ENCODE results near the gene GRAMD1C.
"Not testable (repeated sequence)": the region's sequence is repeated elsewhere in the genome, so short reads cannot be mapped to it uniquely, and the experiment has no call there.

GRAMD1C gene

DNA sequence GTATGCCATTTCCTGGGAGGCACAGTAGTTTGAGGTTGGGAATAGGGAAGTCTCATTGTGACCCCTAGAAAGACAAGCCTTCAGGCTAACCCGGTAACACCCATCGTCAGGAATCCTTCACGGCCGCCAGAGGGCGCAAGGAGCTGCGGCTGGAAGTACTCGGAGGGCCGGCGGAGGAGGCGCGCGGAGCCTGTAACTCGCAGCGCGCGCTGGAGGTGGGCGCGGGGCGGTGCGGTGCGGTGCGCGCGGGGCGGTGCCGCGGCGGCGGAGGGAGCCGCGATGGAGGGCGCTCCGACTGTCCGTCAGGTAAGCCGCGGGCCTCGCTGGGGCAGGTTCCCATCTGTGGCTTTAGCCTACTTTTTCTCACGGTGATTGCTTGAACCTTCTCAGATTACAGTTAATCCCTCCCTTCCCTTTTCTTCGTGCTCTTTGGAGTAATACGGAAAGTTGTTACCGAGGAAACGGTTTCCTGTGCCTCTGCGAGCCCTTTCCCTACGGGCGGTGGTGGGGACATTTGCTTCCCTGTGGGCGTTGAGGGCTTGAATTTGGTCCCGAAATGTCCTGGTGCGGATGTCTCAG is at the start of gene GRAMD1C:
GRAMD1C (plus strand) TSS at position 158 of the 579 bp plus-strand sequence; CDS start at position 280, 122 bp downstream.
- peak; percentile 91 for DNase-seq (ENCODE audit: low spot score)

- DNase-seq (ENCODE audit: low spot score): no peak
Measured at GRCh38 chr3:113791381-113791780, 47.2 kb upstream of the GRAMD1C start.

DNA sequence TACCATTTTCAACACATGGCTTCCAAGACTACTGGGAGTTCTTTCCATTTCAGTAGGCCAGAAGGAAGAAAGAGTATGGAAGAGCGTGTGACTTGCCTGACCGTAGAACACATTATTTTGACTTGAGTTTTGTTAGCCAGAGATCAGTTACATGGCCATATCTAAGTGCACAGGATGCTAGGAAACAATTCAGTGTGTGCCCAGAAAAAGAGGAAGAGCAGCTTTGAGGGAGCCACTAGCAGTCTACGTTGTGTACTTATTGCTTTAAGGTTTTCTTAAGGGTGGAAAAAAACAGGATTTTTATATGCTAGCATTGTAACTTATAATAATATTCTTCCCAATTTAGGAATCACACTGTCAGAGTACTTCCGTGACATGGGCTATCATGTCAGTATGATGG is 44.1 kb upstream of the GRAMD1C start:
- DNase-seq (ENCODE audit: low spot score): no peak

- DNase-seq (ENCODE audit: low spot score): no peak
Measured at GRCh38 chr3:113795693-113796092, 42.9 kb upstream of the GRAMD1C start.

- no peak for DNase-seq (ENCODE audit: low spot score)
Measured at GRCh38 chr3:113802795-113803455, 35.7 kb upstream of the GRAMD1C start.

GRCh38 chr3:113804661-113805060 is 33.9 kb upstream of the GRAMD1C start:
- DNase-seq (ENCODE audit: low spot score): no peak

- DNase-seq (ENCODE audit: low spot score): no peak
Measured at GRCh38 chr3:113805249-113805648, 33.3 kb upstream of the GRAMD1C start.

- DNase-seq (ENCODE audit: low spot score): peak; percentile 13
Measured at GRCh38 chr3:113812854-113813253, 25.7 kb upstream of the GRAMD1C start.

GRCh38 chr3:113819866-113820265 is 18.7 kb upstream of the GRAMD1C start:
- no peak for DNase-seq (ENCODE audit: low spot score)

GRCh38 chr3:113825090-113825489 is 13.5 kb upstream of the GRAMD1C start:
- DNase-seq (ENCODE audit: low spot score): peak; percentile 32

DNA sequence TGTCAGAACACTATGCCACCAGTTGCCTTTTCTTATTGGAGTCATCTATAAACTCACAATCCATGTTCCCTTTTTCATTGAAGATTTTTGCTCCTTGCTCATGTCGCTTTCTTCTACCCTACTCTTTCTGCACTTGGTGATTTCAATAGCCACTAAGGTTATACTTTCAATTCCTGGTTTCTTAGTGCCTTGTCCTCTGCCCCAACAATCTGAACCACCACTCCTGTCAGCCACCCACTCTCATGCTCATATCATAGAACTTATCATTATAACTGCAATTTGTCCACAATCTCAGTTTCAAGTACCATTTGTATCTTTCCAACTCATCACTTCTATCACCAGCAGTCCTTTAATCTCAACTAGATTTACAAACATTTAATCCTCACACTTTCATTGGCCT is 10.0 kb upstream of the GRAMD1C start:
- no peak for DNase-seq (ENCODE audit: low spot score)

GRCh38 chr3:113829576-113830354 is 8.8 kb upstream of the GRAMD1C start:
- no peak for DNase-seq (ENCODE audit: low spot score)

DNA sequence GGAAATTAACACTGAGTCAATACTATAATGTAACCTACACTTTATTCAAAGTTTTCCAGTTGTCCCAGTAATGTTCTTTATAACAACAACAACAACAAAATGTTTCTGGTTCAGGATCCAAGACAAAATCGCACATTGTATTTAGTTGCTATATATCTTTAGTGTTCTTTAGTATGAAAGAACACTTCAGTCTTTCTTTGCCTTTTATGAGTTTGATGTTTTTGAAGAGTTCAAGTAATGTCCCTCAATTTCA is 7.6 kb upstream of the GRAMD1C start:
- DNase-seq (ENCODE audit: low spot score): no peak

DNA sequence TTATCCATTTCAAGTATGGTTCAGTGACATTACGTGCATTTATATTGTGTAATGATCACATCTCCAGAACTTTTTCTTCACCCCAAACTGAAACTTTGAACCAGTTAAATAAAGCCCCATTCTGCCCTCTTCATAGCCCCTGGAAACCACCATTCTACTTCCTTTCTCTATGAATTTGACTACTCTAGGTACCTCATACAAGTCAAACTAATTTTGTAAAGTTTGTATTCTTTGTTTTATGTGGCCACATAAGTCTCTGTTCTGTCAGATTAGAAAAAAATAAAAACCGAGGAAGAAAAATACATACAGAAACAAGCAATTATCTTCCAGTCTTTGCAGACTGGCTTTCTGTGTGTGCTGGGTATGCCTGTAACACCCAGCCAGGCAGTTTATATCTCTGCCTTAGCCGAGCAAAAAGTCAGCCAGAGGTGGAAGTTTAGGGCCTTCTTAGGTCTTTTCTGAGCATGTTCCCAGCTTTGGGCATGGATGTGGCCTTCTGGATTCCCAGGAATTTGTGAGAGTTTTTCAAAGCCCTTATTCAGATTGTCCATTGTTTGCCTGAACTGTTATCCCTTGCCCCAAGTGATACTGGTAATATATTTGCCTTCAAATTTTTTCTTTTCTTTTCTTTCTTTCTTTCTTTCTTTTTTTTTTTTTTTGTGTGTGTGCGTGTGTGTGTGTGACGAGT is 6.0 kb upstream of the GRAMD1C start:
- DNase-seq (ENCODE audit: low spot score): no peak

DNA sequence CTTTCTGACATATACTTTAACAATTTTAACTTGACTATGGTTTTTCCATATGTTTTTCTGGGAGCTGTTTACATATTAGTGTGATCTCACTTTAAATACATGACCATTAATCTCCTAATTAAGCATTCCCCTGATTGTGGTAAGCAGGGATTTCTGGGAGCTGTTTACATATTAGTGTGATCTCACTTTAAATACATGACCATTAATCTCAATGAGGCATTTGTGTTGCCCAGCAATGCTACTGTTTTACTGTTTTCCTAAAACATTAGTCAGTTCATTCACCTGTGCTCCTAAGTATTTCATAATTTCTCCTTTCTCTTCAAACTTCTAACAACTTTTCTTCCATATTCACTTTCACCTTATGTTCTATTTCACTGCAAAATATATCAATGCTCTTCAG is 3.6 kb upstream of the GRAMD1C start:
- no peak for DNase-seq (ENCODE audit: low spot score)

- DNase-seq (ENCODE audit: low spot score): no peak
Measured at GRCh38 chr3:113839551-113839950, 963 bp downstream of the GRAMD1C start.

- DNase-seq (ENCODE audit: low spot score): peak; percentile 30
Measured at GRCh38 chr3:113844622-113845222, 6.1 kb downstream of the GRAMD1C start.

GRCh38 chr3:113847247-113847646 is 8.7 kb downstream of the GRAMD1C start:
- DNase-seq (ENCODE audit: low spot score): no peak

GRCh38 chr3:113847664-113848461 is 9.3 kb downstream of the GRAMD1C start:
- DNase-seq (ENCODE audit: low spot score): peak; percentile 12

GRCh38 chr3:113849071-113849470 is 10.5 kb downstream of the GRAMD1C start:
- not testable (repeated sequence) for DNase-seq (ENCODE audit: low spot score)

DNA sequence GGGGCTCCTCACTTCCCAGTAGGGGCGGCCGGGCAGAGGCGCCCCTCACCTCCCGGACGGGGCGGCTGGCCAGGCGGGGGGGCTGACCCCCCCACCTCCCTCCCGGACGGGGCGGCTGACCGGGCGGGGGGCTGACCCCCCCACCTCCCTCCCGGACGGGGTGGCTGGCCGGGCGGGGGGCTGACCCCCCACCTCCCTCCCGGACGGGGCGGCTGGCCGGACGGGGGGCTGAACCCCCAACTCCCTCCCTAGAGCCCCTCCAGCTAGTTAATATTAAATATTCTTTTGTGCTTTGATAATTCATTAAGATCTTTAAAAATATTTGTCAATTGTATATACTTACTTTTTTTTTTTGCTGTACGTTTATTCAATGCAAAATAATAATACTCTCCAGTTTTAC is 11.3 kb downstream of the GRAMD1C start:
- not testable (repeated sequence) for DNase-seq (ENCODE audit: low spot score)

- DNase-seq (ENCODE audit: low spot score): not testable (repeated sequence)
Measured at GRCh38 chr3:113850391-113850790, 11.8 kb downstream of the GRAMD1C start.
